K562 (cell line): Measurements from ENCODE around the gene SLC13A1. TPM values are rescaled to one million over a fixed set of nuclear protein-coding genes. Genes with fewer than 3 reads are reported as not detected.

Experiments used
- ATAC-seq: fragments of 200-7000 bp; cut with Tn5 transposase; 3 replicates; pipeline ENCODE4 v1.9.1; 2020; ENCODE audit warnings: moderate library complexity
- BruUV-seq: library from RNA; stranded (reverse); fragments of 400-500 nt; replicated peaks from 2 replicates; lab custom pipeline; 2021; lab: Mats Ljungman, UMichigan
- CTCF ChIA-PET: fragments of 300-600 bp; formaldehyde crosslinking; extraction: SDS; loops from one replicate; lab custom pipeline; 2021; ENCODE audit warnings: low intra/inter-chr PET ratio; lab: Yijun Ruan, JAX
- POLR2A ChIA-PET: fragments of 300-600, 350-650 bp; sonication (Branson Sonifier 250); formaldehyde crosslinking; extraction: SDS; loops from one replicate; lab custom pipeline; 2021; ENCODE audit warnings: antibody characterized with exemption, inconsistent platforms; lab: Yijun Ruan, JAX
- DNase-seq, 4 experiments: peaks; one replicate each; pipeline versions ENCODE4 v3.0.0 to v3.0.0-alpha.2; 2011 to 2018; ENCODE audit warnings: low spot score in 3 of 4, mixed read lengths in 3 of 4; ENCODE audit errors: extremely low read depth in 1 of 4
- FAIRE-seq: peaks from 2 replicates; lab custom pipeline; 2011; peaks lifted over from hg19 to GRCh38; lab: Jason Lieb, UNC
- H2AFZ ChIP-seq: 2 replicates; pipeline ENCODE4 v1.6.0; 2011; ENCODE audit warnings: low read depth, low read length, control low read depth, inconsistent platforms
- H3K27ac ChIP-seq: fragments of 200-600 bp; 3 replicates; pipeline ENCODE4 v1.8.0; 2011; ENCODE audit warnings: low read depth, mild to moderate bottlenecking, control low read depth, inconsistent platforms, low read length, moderate library complexity, mixed read lengths; ENCODE audit errors: extremely low read depth
- H3K27me3 ChIP-seq, 2 experiments: fragments of 300-600 bp in 1 of 2; 2 replicates in 1 of 2; 3 replicates in 1 of 2; pipeline versions ENCODE4 v1.6.0 to v1.8.0; 2011; ENCODE audit warnings: inconsistent platforms in 2 of 2, low read length in 2 of 2, mild to moderate bottlenecking in 1 of 2, mixed read lengths in 1 of 2, moderate library complexity in 1 of 2; ENCODE audit not compliant: control insufficient read depth in 2 of 2, insufficient read depth in 2 of 2
- H3K36me3 ChIP-seq: fragments of 300-600 bp; 3 replicates; pipeline ENCODE4 v1.8.0; 2011; ENCODE audit warnings: mild to moderate bottlenecking, low read length, inconsistent platforms; ENCODE audit not compliant: control insufficient read depth, insufficient read depth
- H3K4me1 ChIP-seq, 2 experiments: fragments of 200-600 bp in 1 of 2; replicated peaks in 1 of 2; 2 replicates in 1 of 2; 3 replicates in 1 of 2; pipeline versions ENCODE4 v1.5.1 to v1.8.0; 2011; ENCODE audit warnings: inconsistent platforms in 2 of 2, low read length in 2 of 2, mild to moderate bottlenecking in 1 of 2, mixed read lengths in 1 of 2, moderate library complexity in 1 of 2; ENCODE audit not compliant: control insufficient read depth in 2 of 2, insufficient read depth in 2 of 2
- H3K4me2 ChIP-seq: 2 replicates; pipeline ENCODE4 v1.6.1; 2011; ENCODE audit warnings: low read length, control low read depth, inconsistent platforms, mixed read lengths; ENCODE audit not compliant: insufficient read depth
- H3K4me3 ChIP-seq: fragments of 200-600 bp; sonication (generic), shearing (Covaris generic); 2 replicates; pipeline ENCODE4 v1.5.1; 2016; ENCODE audit warnings: control low read depth, inconsistent platforms
- H3K79me2 ChIP-seq: fragments of 200-600 bp; 3 replicates; pipeline ENCODE4 v1.8.0; 2011; ENCODE audit warnings: low read length, inconsistent platforms; ENCODE audit not compliant: control insufficient read depth, insufficient read depth
- H3K9ac ChIP-seq, 2 experiments: 2 replicates each; pipeline versions ENCODE4 v1.6.0 to v1.6.1; 2011; ENCODE audit warnings: low read depth in 2 of 2, low read length in 2 of 2, control low read depth in 1 of 2, inconsistent platforms in 1 of 2, mild to moderate bottlenecking in 1 of 2, mixed read lengths in 1 of 2; ENCODE audit not compliant: insufficient read depth in 1 of 2
- H3K9me1 ChIP-seq: one replicate; pipeline ENCODE4 v1.6.0; 2011; ENCODE audit warnings: inconsistent platforms, mild to moderate bottlenecking, low read length, moderate library complexity; ENCODE audit not compliant: control insufficient read depth, insufficient read depth
- H3K9me3 ChIP-seq: replicated peaks from 2 replicates; pipeline ENCODE4 v1.5.1; 2011; ENCODE audit warnings: low read depth, low read length, inconsistent platforms; ENCODE audit not compliant: control insufficient read depth, insufficient read depth
- H4K20me1 ChIP-seq: replicated peaks from 2 replicates; pipeline ENCODE4 v1.6.1; 2011; ENCODE audit warnings: low read length, inconsistent platforms, mixed read lengths; ENCODE audit not compliant: control insufficient read depth, insufficient read depth
- CTCF ChIP-seq, 3 experiments: IDR thresholded peaks in 2 of 3; conservative IDR thresholded peaks in 1 of 3; 2 replicates each; pipeline ENCODE4 v1.5.1; 2011 to 2012; ENCODE audit warnings: low read length in 3 of 3, mild to moderate bottlenecking in 3 of 3, control low read depth in 2 of 3, improper control_type of control experiment in 1 of 3, inconsistent platforms in 1 of 3, low read depth in 1 of 3, mixed read lengths in 1 of 3, moderate library complexity in 1 of 3; ENCODE audit not compliant: insufficient read depth in 2 of 3
- DMBX1 ChIP-seq: fragments of 250-450 bp; sonication (Bioruptor Pico); IDR thresholded peaks from 2 replicates; pipeline ENCODE4 v1.8.0; 2022; ENCODE audit warnings: inconsistent platforms, mild to moderate bottlenecking, moderate library complexity, borderline replicate concordance
- FUS ChIP-seq: fragments of 200-400 bp; formaldehyde crosslinking; optimal IDR thresholded peaks from 2 replicates; pipeline ENCODE3; 2017; ENCODE audit warnings: low read depth, low read length
- GABPB1 ChIP-seq: sonication (generic); formaldehyde crosslinking; IDR thresholded peaks from 2 replicates; pipeline ENCODE4 v1.8.0; 2022; ENCODE audit warnings: mild to moderate bottlenecking, missing genetic modification reagents
- NCOA2 ChIP-seq, 2 experiments: fragments of 450-650 bp; IDR thresholded peaks; 2 replicates each; pipeline ENCODE4 v1.6.1; 2018; ENCODE audit warnings: mild to moderate bottlenecking in 2 of 2, moderate library complexity in 1 of 2; ENCODE audit not compliant: partially characterized antibody in 2 of 2
- RCOR1 ChIP-seq, 2 experiments: IDR thresholded peaks; 2 replicates each; pipeline ENCODE4 v1.6.1; 2012; ENCODE audit warnings: low read depth in 2 of 2, low read length in 2 of 2, borderline replicate concordance in 1 of 2, improper control_type of control experiment in 1 of 2
- SMAD4 ChIP-seq: fragments of 250-450 bp; sonication (Bioruptor Pico); conservative IDR thresholded peaks from 2 replicates; pipeline ENCODE4 v1.8.0; 2021; ENCODE audit warnings: inconsistent platforms, mild to moderate bottlenecking, moderate library complexity
- ZNF134 ChIP-seq: fragments of 250-450 bp; sonication (Bioruptor Pico); conservative IDR thresholded peaks from 2 replicates; pipeline ENCODE4 v1.4.0; 2020
- WGBS: fragments of 100-300 bp; shearing (Covaris generic); methylation state at CpG from one replicate; pipeline ENCODE4 v1.1.6; 2016; ENCODE audit warnings: low coverage, mixed read lengths; ENCODE audit not compliant: insufficient coverage; ENCODE audit errors: missing lambda C conversion rate; 5-methylcytosine and 5-hydroxymethylcytosine counted together
- in situ Hi-C: fragments of 300-500 bp; cut with MboI; formaldehyde crosslinking; loops from 4 replicates; pipeline ENCODE4 v1.15.0; 2018; ENCODE audit warnings: inconsistent platforms, mixed read lengths
- intact Hi-C: fragments of 100-400 bp; cut with micrococcal nuclease; formaldehyde crosslinking; loops from 2 replicates; pipeline ENCODE4 v1.14.2; 2022
- polyA plus RNA-seq, 8 experiments: library from polyadenylated mRNA; depleted of rRNA in 4 of 8; stranded (reverse) in 5 of 8; unstranded in 3 of 8; fragments of >200 nt; fragmentation: Nextera tagmentation in 2 of 8; fragmentation: Illumina TruSeq in 1 of 8; extraction: Ambion mirVana in 2 of 8; extraction: Trizol in 1 of 8; gene quantifications; 2 replicates each; pipeline versions ENCODE4 v1.2.1 to v1.2.3, GENCODE V29; 2011 to 2014; ENCODE audit warnings: inconsistent platforms in 1 of 8, missing spikeins in 1 of 8
- total RNA-seq, 7 experiments: library from RNA; depleted of rRNA in 6 of 7; stranded (reverse); fragments of >200 nt in 6 of 7; fragmentation: Illumina TruSeq in 2 of 7; extraction: Trizol in 2 of 7; gene quantifications; 2 replicates each; pipeline versions ENCODE4 v1.2.1 to v1.2.3, GENCODE V29; 2011 to 2021; ENCODE audit warnings: low replicate concordance in 1 of 7
- TF ChIP-seq, protein P1 (sequence below): fragments of 250-450 bp; sonication (Bioruptor Pico); IDR thresholded peaks from 2 replicates; pipeline ENCODE4 v1.5.0; 2022; ENCODE audit warnings: mild to moderate bottlenecking

SLC13A1 gene
- total and polyA plus RNA-seq, 9 of the 15 experiments (the other 6 are each of a cell fraction or from before 2014, with no cell fraction given) = 0.04 TPM; not detected in 8

DNA sequence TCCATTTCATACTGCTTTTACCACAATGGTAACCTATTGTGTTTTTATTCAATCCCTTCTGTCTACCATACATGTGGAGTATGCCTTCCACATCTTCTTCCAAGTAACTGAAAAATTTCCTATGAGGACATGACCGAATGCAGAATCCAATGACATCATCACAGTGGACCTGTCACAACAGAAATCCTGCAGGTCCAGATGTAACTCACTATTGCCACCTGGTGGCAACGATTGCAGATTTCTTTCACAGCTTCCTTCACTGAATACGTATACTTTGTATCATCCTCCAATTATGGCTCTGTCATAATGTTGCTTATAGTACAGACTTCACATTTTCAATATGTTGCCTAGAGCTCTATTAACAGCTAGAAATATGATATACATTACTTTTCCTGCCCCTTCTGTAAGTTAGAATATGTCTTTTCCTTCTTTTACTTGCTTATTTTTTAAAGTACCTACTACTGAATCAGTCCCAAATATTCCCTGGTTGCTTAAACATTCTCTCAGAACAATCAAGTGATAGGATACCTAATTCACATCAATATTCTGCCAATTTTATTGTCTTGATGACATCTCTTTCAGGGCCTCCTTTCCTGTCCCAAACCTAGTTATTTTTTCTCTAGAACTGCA lies 45.4 kb downstream of the SLC13A1 start (continued):
- TF ChIP-seq CTCF (IDR thresholded peaks at IDR 0.05 in 2 of 3, conservative IDR thresholded peaks at IDR 0.05 in 1 of 3; ENCODE audit: insufficient read depth in 2 of 3, low read depth in 1 of 3, low read length in 3 of 3) (peak; percentile 50 to 77 (median 72)), FUS (no peak), GABPB1 (no peak), DMBX1 (CRISPR knock-in tag) (no peak)

DNA sequence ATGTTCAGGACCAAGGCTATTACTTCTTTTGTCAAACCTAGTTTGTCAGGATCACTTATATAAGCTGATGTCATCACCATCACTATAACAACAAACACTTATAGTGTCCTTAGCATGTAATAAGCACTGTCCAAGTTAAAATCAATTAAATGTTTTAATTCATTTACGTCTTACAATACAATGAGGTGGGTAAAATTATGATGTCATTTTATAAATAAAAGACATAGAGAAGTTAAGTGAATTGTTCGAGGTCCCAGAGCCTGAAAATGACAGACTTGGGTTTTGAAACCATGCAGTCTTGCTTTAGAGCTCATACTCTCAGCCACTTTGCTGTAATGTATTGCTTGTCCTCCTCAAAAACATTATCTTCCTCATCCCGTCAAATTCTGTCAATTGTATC lies 48.3 kb downstream of the SLC13A1 start:
- Histone ChIP-seq H2AFZ (no peak overlapping the region), H3K36me3 (no peaks in the 10 kb centered on the region), H3K9ac (no peak overlapping the region), H3K79me2 (no peaks in the 10 kb centered on the region), H3K4me1 (no peaks in the 10 kb centered on the region), H3K27ac (no peak overlapping the region), H3K4me2 (no peak overlapping the region)
- FAIRE-seq (no peak), ATAC-seq (no peak)
- in situ Hi-C loops = no loop called here
- TF ChIP-seq SMAD4 (CRISPR knock-in tag) (no peak), NCOA2 (IDR thresholded peaks at IDR 0.05; ENCODE audit: partially characterized antibody in 2 of 2) (no peak), RCOR1 (IDR thresholded peaks at IDR 0.05; ENCODE audit: borderline replicate concordance in 1 of 2, low read depth in 2 of 2, low read length in 2 of 2) (no peak), ZNF134 (CRISPR knock-in tag) (no peak)
- TF ChIP-seq, protein P1, sequence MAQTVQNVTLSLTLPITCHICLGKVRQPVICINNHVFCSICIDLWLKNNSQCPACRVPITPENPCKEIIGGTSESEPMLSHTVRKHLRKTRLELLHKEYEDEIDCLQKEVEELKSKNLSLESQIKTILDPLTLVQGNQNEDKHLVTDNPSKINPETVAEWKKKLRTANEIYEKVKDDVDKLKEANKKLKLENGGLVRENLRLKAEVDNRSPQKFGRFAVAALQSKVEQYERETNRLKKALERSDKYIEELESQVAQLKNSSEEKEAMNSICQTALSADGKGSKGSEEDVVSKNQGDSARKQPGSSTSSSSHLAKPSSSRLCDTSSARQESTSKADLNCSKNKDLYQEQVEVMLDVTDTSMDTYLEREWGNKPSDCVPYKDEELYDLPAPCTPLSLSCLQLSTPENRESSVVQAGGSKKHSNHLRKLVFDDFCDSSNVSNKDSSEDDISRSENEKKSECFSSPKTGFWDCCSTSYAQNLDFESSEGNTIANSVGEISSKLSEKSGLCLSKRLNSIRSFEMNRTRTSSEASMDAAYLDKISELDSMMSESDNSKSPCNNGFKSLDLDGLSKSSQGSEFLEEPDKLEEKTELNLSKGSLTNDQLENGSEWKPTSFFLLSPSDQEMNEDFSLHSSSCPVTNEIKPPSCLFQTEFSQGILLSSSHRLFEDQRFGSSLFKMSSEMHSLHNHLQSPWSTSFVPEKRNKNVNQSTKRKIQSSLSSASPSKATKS (CRISPR knock-in tag) = no peak
- TF ChIP-seq, all 486 proteins: peak for 0
- intact Hi-C loops = no loop called here
- CTCF ChIA-PET = no interaction called here
- Histone ChIP-seq H3K27me3 (no peaks in the 10 kb centered on the region), H3K4me3 (no peak overlapping the region), H3K9me1 (no peaks in the 10 kb centered on the region), H3K9me3 (no peaks in the 10 kb centered on the region), H4K20me1 (no peaks in the 10 kb centered on the region)
- POLR2A ChIA-PET = no interaction called here
- WGBS = 0% methylated on average over 3 of the region's 3 CpGs
- DNase-seq = no peak
- BruUV-seq = no TSS peak
